Chondrocyte (in vitro differentiated cells): ENCODE results near the gene PPFIBP1. TPM values are rescaled to one million over a fixed set of nuclear protein-coding genes. Genes with fewer than 3 reads are reported as not detected.
"Not testable (repeated sequence)": the region's sequence is repeated elsewhere in the genome, so short reads cannot be mapped to it uniquely, and the experiment has no call there.

Experiments used
- DNase-seq: peaks from one replicate; pipeline ENCODE4 v3.0.0; 2021; ENCODE audit warnings: mixed read lengths, low spot score
- H3K27ac Mint-ChIP-seq: one replicate; pipeline ENCODE4 v1.8.0; 2021; ENCODE audit warnings: mild to moderate bottlenecking, moderate library complexity, mixed read lengths; ENCODE audit not compliant: unreplicated experiment
- H3K27me3 Mint-ChIP-seq: 2 replicates; pipeline ENCODE4 v1.8.0; 2021; ENCODE audit warnings: low read depth, mixed read lengths
- H3K36me3 Mint-ChIP-seq: 2 replicates; pipeline ENCODE4 v1.8.0; 2021; ENCODE audit warnings: low read depth, mixed read lengths
- H3K4me1 Mint-ChIP-seq: 2 replicates; pipeline ENCODE4 v1.8.0; 2021; ENCODE audit warnings: low read depth, mild to moderate bottlenecking, mixed read lengths
- H3K4me3 Mint-ChIP-seq: one replicate; pipeline ENCODE4 v1.8.0; 2021; ENCODE audit warnings: mild to moderate bottlenecking, moderate library complexity, mixed read lengths; ENCODE audit not compliant: unreplicated experiment
- H3K9me3 Mint-ChIP-seq: 2 replicates; pipeline ENCODE4 v1.8.0; 2021; ENCODE audit warnings: low read depth, mixed read lengths
- total RNA-seq: library from RNA; stranded (reverse); gene quantifications from 3 replicates; pipeline ENCODE4 v1.2.1, GENCODE V29; 2021
- TF ChIP-seq, protein P1 (sequence below): fragments of 200-600 bp; sonication (generic); IDR thresholded peaks from 2 replicates; pipeline ENCODE4 v1.5.0; 2021; ENCODE audit warnings: antibody characterized with exemption, mild to moderate bottlenecking, moderate library complexity

Gene PPFIBP1
- total RNA-seq, 1 donor from 2014 or later = 85.0 TPM

DNA sequence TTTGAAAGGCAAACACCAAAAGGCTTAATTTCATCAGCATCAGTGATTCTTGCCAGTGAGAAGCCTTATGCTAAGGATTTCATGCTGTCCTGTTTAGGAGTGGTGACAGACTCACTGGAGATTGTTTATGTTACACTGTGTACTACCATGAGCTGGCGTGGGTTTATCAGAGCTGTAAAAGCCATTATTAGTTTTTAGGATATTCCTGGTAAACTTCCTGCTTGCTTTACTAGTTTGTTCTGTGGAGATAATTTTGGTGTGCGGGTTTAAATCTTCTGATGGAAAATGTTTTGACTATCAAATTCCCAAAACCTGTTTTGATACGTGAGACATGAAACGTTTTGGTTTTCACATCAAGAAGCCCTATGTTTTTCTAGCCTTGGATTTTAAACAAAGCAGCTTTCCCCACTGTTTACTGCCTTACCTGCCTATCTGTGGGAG, 15.2 kb downstream of the PPFIBP1 start:
- Mint-ChIP-seq H3K27me3 (no peaks in the 10 kb centered on the region), H3K4me3 (no peak overlapping the region), H3K9me3 (no peaks in the 10 kb centered on the region), H3K4me1 (peaks cover 52% of the 10 kb centered on the region), H3K36me3 (peaks cover 1% of the 10 kb centered on the region), H3K27ac (peak overlapping the region; percentile 55)
- no peak for DNase-seq
- TF ChIP-seq, protein P1, sequence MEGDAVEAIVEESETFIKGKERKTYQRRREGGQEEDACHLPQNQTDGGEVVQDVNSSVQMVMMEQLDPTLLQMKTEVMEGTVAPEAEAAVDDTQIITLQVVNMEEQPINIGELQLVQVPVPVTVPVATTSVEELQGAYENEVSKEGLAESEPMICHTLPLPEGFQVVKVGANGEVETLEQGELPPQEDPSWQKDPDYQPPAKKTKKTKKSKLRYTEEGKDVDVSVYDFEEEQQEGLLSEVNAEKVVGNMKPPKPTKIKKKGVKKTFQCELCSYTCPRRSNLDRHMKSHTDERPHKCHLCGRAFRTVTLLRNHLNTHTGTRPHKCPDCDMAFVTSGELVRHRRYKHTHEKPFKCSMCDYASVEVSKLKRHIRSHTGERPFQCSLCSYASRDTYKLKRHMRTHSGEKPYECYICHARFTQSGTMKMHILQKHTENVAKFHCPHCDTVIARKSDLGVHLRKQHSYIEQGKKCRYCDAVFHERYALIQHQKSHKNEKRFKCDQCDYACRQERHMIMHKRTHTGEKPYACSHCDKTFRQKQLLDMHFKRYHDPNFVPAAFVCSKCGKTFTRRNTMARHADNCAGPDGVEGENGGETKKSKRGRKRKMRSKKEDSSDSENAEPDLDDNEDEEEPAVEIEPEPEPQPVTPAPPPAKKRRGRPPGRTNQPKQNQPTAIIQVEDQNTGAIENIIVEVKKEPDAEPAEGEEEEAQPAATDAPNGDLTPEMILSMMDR = no peak

- H3K9me3 Mint-ChIP-seq = no peaks in the 10 kb centered on the region
Observed at GRCh38 chr12:27541031-27541719, 17.2 kb downstream of the PPFIBP1 start.

DNA sequence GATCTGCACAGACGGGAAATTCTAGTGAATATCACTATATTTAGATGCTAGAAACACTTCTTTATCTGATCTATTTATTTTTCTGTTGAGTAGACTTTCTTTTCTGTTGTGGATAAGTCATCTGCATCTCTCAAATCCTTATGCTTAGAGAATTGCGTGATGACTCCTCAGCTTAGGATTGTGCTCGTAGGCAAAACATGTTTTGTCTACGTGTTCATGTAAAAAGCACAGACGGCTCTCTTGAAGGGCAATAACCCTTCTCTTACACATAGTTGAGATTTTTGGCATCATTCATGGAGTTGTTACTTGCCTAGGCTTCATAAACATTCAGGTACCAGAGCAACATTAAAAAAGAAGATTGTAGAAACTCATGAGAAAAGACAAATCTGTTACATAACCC, 18.6 kb downstream of the PPFIBP1 start:
- peaks cover 52% of the 10 kb centered on the region for H3K4me1 Mint-ChIP-seq
- no peaks in the 10 kb centered on the region for H3K9me3 Mint-ChIP-seq
- peak overlapping the region; percentile 88 for H3K27ac Mint-ChIP-seq
- H3K36me3 Mint-ChIP-seq = no peaks in the 10 kb centered on the region
- no peaks in the 10 kb centered on the region for H3K27me3 Mint-ChIP-seq
- peak overlapping the region; percentile 13 for H3K4me3 Mint-ChIP-seq
- TF ChIP-seq, protein P1 = no peak
- no peak for DNase-seq

More at GRCh38 chr12:27541031-27541719, 17.2 kb downstream of the PPFIBP1 start:
- no peaks in the 10 kb centered on the region for H3K27me3 Mint-ChIP-seq
- TF ChIP-seq, protein P1 = no peak
- peak overlapping the region; percentile 18 for H3K27ac Mint-ChIP-seq
- no peaks in the 10 kb centered on the region for H3K36me3 Mint-ChIP-seq
- no peak for DNase-seq
- H3K4me1 Mint-ChIP-seq = peaks cover 52% of the 10 kb centered on the region
- no peak overlapping the region for H3K4me3 Mint-ChIP-seq

DNA sequence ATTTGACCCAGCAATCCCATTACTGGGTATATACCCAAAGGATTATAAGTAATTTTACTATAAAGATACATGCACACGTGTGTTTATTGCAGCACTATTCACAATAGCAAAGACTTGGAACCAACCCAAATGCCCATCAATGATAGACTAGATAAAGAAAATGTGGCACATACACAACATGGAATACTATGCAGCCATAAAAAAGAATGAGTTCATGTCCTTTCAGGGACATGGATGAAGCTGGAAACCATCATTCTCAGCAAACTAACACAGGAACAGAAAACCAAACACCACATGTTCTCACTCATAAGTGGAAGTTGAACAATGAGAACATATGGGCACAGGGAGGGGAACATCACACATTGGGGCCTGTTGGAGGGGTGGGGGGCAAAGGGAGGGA, 20.9 kb downstream of the PPFIBP1 start:
- peaks cover 55% of the 10 kb centered on the region for H3K4me1 Mint-ChIP-seq
- not testable (repeated sequence) for H3K4me3 Mint-ChIP-seq, H3K36me3 Mint-ChIP-seq, H3K27ac Mint-ChIP-seq, DNase-seq, H3K9me3 Mint-ChIP-seq, H3K27me3 Mint-ChIP-seq

- no peak overlapping the region for H3K4me3 Mint-ChIP-seq
- no peaks in the 10 kb centered on the region for H3K36me3 Mint-ChIP-seq
- H3K27ac Mint-ChIP-seq = no peak overlapping the region
- H3K27me3 Mint-ChIP-seq = no peaks in the 10 kb centered on the region
- peaks cover 58% of the 10 kb centered on the region for H3K4me1 Mint-ChIP-seq
- TF ChIP-seq, protein P1 = no peak
- no peaks in the 10 kb centered on the region for H3K9me3 Mint-ChIP-seq
- DNase-seq = no peak
Observed at GRCh38 chr12:27545665-27546064, 21.7 kb downstream of the PPFIBP1 start.

DNA sequence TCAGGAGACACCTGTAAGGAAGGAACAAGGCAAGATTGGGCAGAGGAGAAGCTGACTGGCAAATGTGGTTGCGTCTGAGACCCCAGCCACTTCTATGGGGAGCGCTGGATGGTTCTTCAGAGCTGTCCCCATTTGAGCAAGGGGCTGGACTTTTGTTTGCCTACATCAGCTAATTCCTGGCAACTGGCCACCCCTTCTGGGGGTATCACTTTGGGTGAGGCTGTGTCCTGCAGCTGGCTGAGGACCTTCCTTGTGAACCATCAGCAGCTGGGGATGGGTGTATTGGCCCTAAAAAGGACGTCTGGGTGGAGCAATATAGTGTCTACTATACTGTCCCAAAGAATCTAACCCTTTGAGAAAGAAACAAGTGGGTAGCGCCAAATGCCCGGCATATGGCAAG, 23.6 kb downstream of the PPFIBP1 start:
- H3K27me3 Mint-ChIP-seq = no peaks in the 10 kb centered on the region
- no peak for DNase-seq
- H3K27ac Mint-ChIP-seq = no peak overlapping the region
- TF ChIP-seq, protein P1 = no peak
- no peaks in the 10 kb centered on the region for H3K9me3 Mint-ChIP-seq
- H3K4me3 Mint-ChIP-seq = no peak overlapping the region
- H3K36me3 Mint-ChIP-seq = no peaks in the 10 kb centered on the region
- H3K4me1 Mint-ChIP-seq = peaks cover 46% of the 10 kb centered on the region
